PC-3 (cell line): Measurements from ENCODE around the gene UPB1. TPM values are rescaled to one million over a fixed set of nuclear protein-coding genes. Genes with fewer than 3 reads are reported as not detected.

Experiments
- ATAC-seq: fragments of 200-7000 bp; cut with Tn5 transposase; 2 replicates; pipeline ENCODE4 v1.9.1; 2020; ENCODE audit warnings: mild to moderate bottlenecking, moderate library complexity
- BruUV-seq: library from RNA; stranded (reverse); fragments of 400-500 nt; replicated peaks from 2 replicates; lab custom pipeline; 2021; lab: Mats Ljungman, UMichigan
- CTCF ChIA-PET: fragments of 300-600 bp; sonication (Branson Sonifier 250); formaldehyde crosslinking; loops from one replicate; lab custom pipeline; 2022; ENCODE audit warnings: antibody characterized with exemption; lab: Charles Lee
- POLR2A ChIA-PET: fragments of 300-600 bp; sonication (Branson Sonifier 250); formaldehyde crosslinking; loops from one replicate; lab custom pipeline; 2022; ENCODE audit warnings: antibody characterized with exemption; ENCODE audit not compliant: unreplicated experiment; lab: Charles Lee
- DNase-seq: peaks from one replicate; pipeline ENCODE4 v3.0.0-alpha.2; 2015
- H2AFZ ChIP-seq: fragments of 300-600 bp; sonication (generic); 2 replicates; pipeline ENCODE4 v1.6.0; 2016; ENCODE audit warnings: antibody characterized with exemption, low read length
- H3F3A ChIP-seq: fragments of 300-600 bp; sonication (generic); one replicate; pipeline ENCODE4 v1.6.0; 2017; ENCODE audit warnings: antibody characterized with exemption, low read length, control low read depth, mild to moderate bottlenecking; ENCODE audit not compliant: unreplicated experiment
- H3K27ac ChIP-seq: fragments of 300-600 bp; sonication (generic); 2 replicates; pipeline ENCODE4 v1.5.1; 2016; ENCODE audit warnings: mild to moderate bottlenecking, low read length
- H3K27me3 ChIP-seq: fragments of 300-600 bp; sonication (generic); 2 replicates; pipeline ENCODE4 v1.6.1; 2016; ENCODE audit warnings: low read length, mixed read lengths
- H3K36me3 ChIP-seq: fragments of 300-600 bp; sonication (generic); 2 replicates; pipeline ENCODE4 v1.6.1; 2016; ENCODE audit warnings: low read depth, mixed run types, low read length, mixed read lengths
- H3K4me1 ChIP-seq: fragments of 300-600 bp; sonication (generic); 2 replicates; pipeline ENCODE4 v1.5.1; 2016; ENCODE audit warnings: low read length; ENCODE audit not compliant: insufficient read depth
- H3K4me2 ChIP-seq: fragments of 300-600 bp; sonication (generic); 2 replicates; pipeline ENCODE4 v1.6.0; 2016; ENCODE audit warnings: low read length
- H3K4me3 ChIP-seq: fragments of 300-600 bp; sonication (generic); 2 replicates; pipeline ENCODE4 v1.5.1; 2016; ENCODE audit warnings: mild to moderate bottlenecking, low read length, mixed read lengths
- H3K79me2 ChIP-seq: fragments of 300-600 bp; sonication (generic); 2 replicates; pipeline ENCODE4 v1.6.1; 2017; ENCODE audit warnings: low read length, mixed read lengths
- H3K9ac ChIP-seq: fragments of 300-600 bp; sonication (generic); 2 replicates; pipeline ENCODE4 v1.6.0; 2016; ENCODE audit warnings: mild to moderate bottlenecking, low read length
- H3K9me2 ChIP-seq: fragments of 300-600 bp; sonication (generic); replicated peaks from 2 replicates; pipeline ENCODE4 v1.6.1; 2016; ENCODE audit warnings: mixed run types, low read length, mixed read lengths
- H3K9me3 ChIP-seq: fragments of 300-600 bp; sonication (generic); 2 replicates; pipeline ENCODE4 v1.6.1; 2016; ENCODE audit warnings: low read length, mixed read lengths
- H4K20me1 ChIP-seq: fragments of 300-600 bp; sonication (generic); 2 replicates; pipeline ENCODE4 v1.6.1; 2016; ENCODE audit warnings: low read length, mixed read lengths
- CTCF ChIP-seq: fragments of 300-600 bp; sonication (generic); conservative IDR thresholded peaks from 2 replicates; pipeline ENCODE4 v1.5.1; 2017; ENCODE audit warnings: antibody characterized with exemption, low read depth, mild to moderate bottlenecking, low read length
- EZH2 ChIP-seq: fragments of 300-600 bp; sonication (generic); IDR thresholded peaks from one replicate; pipeline ENCODE4 v1.6.1; 2017; ENCODE audit warnings: antibody characterized with exemption, mild to moderate bottlenecking, low read length; ENCODE audit not compliant: unreplicated experiment
- EZH2phosphoT487 ChIP-seq: fragments of 300-600 bp; sonication (generic); IDR thresholded peaks from 2 replicates; pipeline ENCODE4 v1.6.1; 2018; ENCODE audit warnings: mild to moderate bottlenecking, antibody characterized with exemption, low read length, borderline replicate concordance
- intact Hi-C: fragments of 100-400 bp; cut with micrococcal nuclease; formaldehyde crosslinking; loops from 2 replicates; pipeline ENCODE4 v1.9.0; 2023
- total RNA-seq: library from RNA; depleted of rRNA; stranded (reverse); fragments of >200 nt; gene quantifications from 2 replicates; pipeline ENCODE4 v1.2.3, GENCODE V29; 2014

UPB1 gene
- total RNA-seq, 1 experiment from 2014 or later, result 0.29 TPM

GRCh38 chr22:24501301-24502005 is 6.3 kb downstream of the UPB1 start:
- Histone ChIP-seq H4K20me1 (no peaks in the 10 kb centered on the region), H3K9ac (no peak overlapping the region), H2AFZ (no peak overlapping the region), H3F3A (no peaks in the 10 kb centered on the region), H3K36me3 (no peaks in the 10 kb centered on the region; the same call in 1 of the 2 replicates), H3K9me3 (no peaks in the 10 kb centered on the region), H3K9me2 (no peaks in the 10 kb centered on the region), H3K4me3 (no peak overlapping the region), H3K27ac (no peak overlapping the region), H3K4me2 (no peak overlapping the region), H3K79me2 (no peaks in the 10 kb centered on the region), H3K27me3 (no peaks in the 10 kb centered on the region), H3K4me1 (peaks cover 2% of the 10 kb centered on the region)
- no peak for ATAC-seq
- BruUV-seq, result no TSS peak
- intact Hi-C loops, result loop anchor here (5.0 kb wide), 1 partner anchor 64 kb away; no protein-coding TSS in a partner anchor
- no peak for DNase-seq
- CTCF ChIA-PET, result interaction anchor here (1.1 kb wide), 1 partner anchor 75 kb away, joined by 3 read pairs; no protein-coding TSS in a partner anchor
- no peak for TF ChIP-seq CTCF
- no peak for TF ChIP-seq EZH2phosphoT487
- no peak for TF ChIP-seq EZH2
- POLR2A ChIA-PET, result no interaction called here

GRCh38 chr22:24502034-24502433 is 6.9 kb downstream of the UPB1 start:
- intact Hi-C loops, result loop anchor here (5.0 kb wide), 1 partner anchor 65 kb away; no protein-coding TSS in a partner anchor
- CTCF ChIA-PET, result interaction anchor here (1.1 kb wide), 1 partner anchor 76 kb away, joined by 3 read pairs; no protein-coding TSS in a partner anchor

More at GRCh38 chr22:24502034-24502433, 6.9 kb downstream of the UPB1 start:
- H3K27ac ChIP-seq, result no peak overlapping the region
- no peaks in the 10 kb centered on the region for H4K20me1 ChIP-seq
- ATAC-seq, result no peak
- H3K79me2 ChIP-seq, result no peaks in the 10 kb centered on the region
- no peaks in the 10 kb centered on the region for H3K27me3 ChIP-seq
- no TSS peak for BruUV-seq
- no peak overlapping the region for H3K4me3 ChIP-seq
- no peak overlapping the region for H3K4me2 ChIP-seq
- H3K9me3 ChIP-seq, result no peaks in the 10 kb centered on the region
- no peak overlapping the region for H2AFZ ChIP-seq
- POLR2A ChIA-PET, result no interaction called here
- H3K9ac ChIP-seq, result no peak overlapping the region
- H3F3A ChIP-seq, result no peaks in the 10 kb centered on the region
- no peak for DNase-seq
- TF ChIP-seq EZH2 (no peak), EZH2phosphoT487 (no peak), CTCF (no peak)
- no peaks in the 10 kb centered on the region for H3K9me2 ChIP-seq
- peaks cover 8% of the 10 kb centered on the region for H3K4me1 ChIP-seq
- H3K36me3 ChIP-seq, result no peaks in the 10 kb centered on the region; the same call in 1 of the 2 replicates
